DND-41 (cell line): ENCODE results near the gene KIF5A.

Experiments used
- CTCF ChIP-seq: IDR thresholded peaks from 2 replicates; pipeline ENCODE4 v1.5.1; 2012; ENCODE audit warnings: borderline replicate concordance, low read length, moderate library complexity, mild to moderate bottlenecking; ENCODE audit not compliant: poor library complexity, severe bottlenecking; ENCODE audit errors: extremely low read depth
- EZH2 ChIP-seq: IDR thresholded peaks from 3 replicates; pipeline ENCODE4 v1.6.1; 2012; ENCODE audit warnings: borderline replicate concordance, low read depth, mild to moderate bottlenecking, moderate library complexity, low read length, inconsistent platforms; ENCODE audit not compliant: severe bottlenecking

- TF ChIP-seq CTCF = no peak
- no peak for TF ChIP-seq EZH2
These were observed 26.1 kb downstream of the KIF5A start for GRCh38 chr12:57575771-57576612.
